Left colon (tissue), 2 donors: ENCODE results near the gene CDH16. TPM values are rescaled to one million over a fixed set of nuclear protein-coding genes. Genes with fewer than 3 reads are reported as not detected.

Experiments used
- ATAC-seq: fragments of 200-7000 bp; cut with Tn5 transposase; one replicate; pipeline ENCODE4 v1.9.1; 2020; ENCODE audit warnings: mild to moderate bottlenecking, moderate library complexity
- DNase-seq, 2 donors: peaks; one replicate each; pipeline ENCODE4 v3.0.0-alpha.2; 2020
- intact Hi-C, 2 donors: fragments of 100-400 bp; cut with DNase I in 1 of 2; cut with micrococcal nuclease in 1 of 2; formaldehyde crosslinking; loops; one replicate each; pipeline versions ENCODE4 v1.11.2 to v1.14.0; 2022; cut with DNase I, micrococcal nuclease
- total RNA-seq, 2 donors: library from RNA; stranded (reverse); fragmentation: NEBNext Ultra II Directional; extraction: Animal tissue kit (Norgen Biotek cat#: 25700); gene quantifications; one replicate each; pipeline ENCODE4 v1.2.1, GENCODE V29; 2021
- donor health status: DM: no; HTN: no; CAD: no.
- donor health status: DM: yes; HTN: yes; CAD: no.

The CDH16 gene
- total RNA-seq, 2 donors from 2014 or later = 0.75 to 2.2 TPM

- DNase-seq = no peak
- no peak for ATAC-seq
- intact Hi-C loops = no loop called here
These were observed 330 bp downstream of the CDH16 start for GRCh38 chr16:66918355-66918754.

GRCh38 chr16:66917741-66918140 lies 944 bp downstream of the CDH16 start:
- intact Hi-C loops = no loop called here

GRCh38 chr16:66916518-66916917 lies 2.2 kb downstream of the CDH16 start:
- intact Hi-C loops = no loop called here
- no peak for ATAC-seq
- no peak for DNase-seq

More at GRCh38 chr16:66917741-66918140, 944 bp downstream of the CDH16 start:
- no peak for ATAC-seq
- DNase-seq = no peak

- intact Hi-C loops = no loop called here
- ATAC-seq (no peak), DNase-seq (no peak)
These were observed 3.6 kb downstream of the CDH16 start for GRCh38 chr16:66915041-66915440.

GRCh38 chr16:66914541-66914940 lies 4.1 kb downstream of the CDH16 start:
- ATAC-seq (no peak), DNase-seq (no peak)
- intact Hi-C loops = no loop called here

- DNase-seq (no peak), ATAC-seq (no peak)
- intact Hi-C loops = no loop called here
These were observed 5.0 kb downstream of the CDH16 start for GRCh38 chr16:66913711-66914110.

- intact Hi-C loops = no loop called here
- ATAC-seq = no peak
These were observed 5.6 kb downstream of the CDH16 start for GRCh38 chr16:66913081-66913480.

GRCh38 chr16:66911801-66912200 lies 6.9 kb downstream of the CDH16 start:
- no peak for DNase-seq
- intact Hi-C loops = no loop called here
- ATAC-seq = no peak

More at GRCh38 chr16:66913081-66913480, 5.6 kb downstream of the CDH16 start:
- DNase-seq = no peak

GRCh38 chr16:66911112-66911511 lies 7.6 kb downstream of the CDH16 start:
- no peak for ATAC-seq
- no peak for DNase-seq
- intact Hi-C loops = no loop called here

- DNase-seq (no peak), ATAC-seq (no peak)
- intact Hi-C loops = no loop called here
These were observed 8.3 kb downstream of the CDH16 start for GRCh38 chr16:66910175-66910940.

GRCh38 chr16:66908762-66909559 lies 9.7 kb downstream of the CDH16 start:
- DNase-seq (no peak), ATAC-seq (no peak)
- intact Hi-C loops = no loop called here

- intact Hi-C loops = no loop called here
- no peak for DNase-seq
- ATAC-seq = no peak
These were observed 10.6 kb downstream of the CDH16 start for GRCh38 chr16:66908116-66908515.

- intact Hi-C loops = no loop called here
- DNase-seq (no peak), ATAC-seq (no peak)
These were observed 11.5 kb downstream of the CDH16 start for GRCh38 chr16:66906916-66907836.

GRCh38 chr16:66905633-66906539 lies 12.8 kb downstream of the CDH16 start:
- intact Hi-C loops = no loop called here
- DNase-seq (peak; percentile 90 to 92), ATAC-seq (peak; percentile 79)

GRCh38 chr16:66904846-66905632 lies 13.6 kb downstream of the CDH16 start:
- ATAC-seq = no peak
- intact Hi-C loops = no loop called here
- peak in 1 of 2 donors; percentile 23 for DNase-seq

- intact Hi-C loops = no loop called here
- ATAC-seq (no peak), DNase-seq (peak in 1 of 2 donors; percentile 24)
These were observed 14.2 kb downstream of the CDH16 start for GRCh38 chr16:66904428-66904845.
